Measurements from ENCODE around the gene TMEM259.

TMEM259 gene

GRCh38 chr19:1054102-1055027, 33.4 kb upstream of the TMEM259 start:
- H3K4me3 ChIP-seq (ENCODE audit: low read depth, low read length): no peak overlapping the region
- H3K4me1 ChIP-seq (ENCODE audit: control insufficient read depth, insufficient read depth, low read length): no peaks in the 10 kb centered on the region; the same call in 1 of the 2 replicates
- H3K36me3 ChIP-seq (ENCODE audit: control insufficient read depth, insufficient read depth, low read length): peaks cover 35% of the 10 kb centered on the region
- H3K27me3 ChIP-seq (ENCODE audit: control insufficient read depth, insufficient read depth, low read length): no peaks in the 10 kb centered on the region
- no peak overlapping the region for H3K27ac ChIP-seq (ENCODE audit: low read depth, low read length)
- H3K9ac ChIP-seq (ENCODE audit: low read length): no peak overlapping the region
- H3K9me3 ChIP-seq (ENCODE audit: control insufficient read depth, insufficient read depth, low read depth, low read length): peaks cover 32% of the 10 kb centered on the region; the same call in 1 of the 2 replicates

GRCh38 chr19:1053176-1054101, 32.5 kb upstream of the TMEM259 start:
- peaks cover 27% of the 10 kb centered on the region; the same call in 1 of the 2 replicates for H3K9me3 ChIP-seq (ENCODE audit: control insufficient read depth, insufficient read depth, low read depth, low read length)
- no peak overlapping the region for H3K9ac ChIP-seq (ENCODE audit: low read length)
- no peaks in the 10 kb centered on the region for H3K27me3 ChIP-seq (ENCODE audit: control insufficient read depth, insufficient read depth, low read length)
- H3K4me3 ChIP-seq (ENCODE audit: low read depth, low read length): no peak overlapping the region
- peaks cover 30% of the 10 kb centered on the region for H3K36me3 ChIP-seq (ENCODE audit: control insufficient read depth, insufficient read depth, low read length)
- H3K27ac ChIP-seq (ENCODE audit: low read depth, low read length): no peak overlapping the region
- no peaks in the 10 kb centered on the region; the same call in 1 of the 2 replicates for H3K4me1 ChIP-seq (ENCODE audit: control insufficient read depth, insufficient read depth, low read length)

GRCh38 chr19:1052349-1052975, 31.5 kb upstream of the TMEM259 start:
- H3K36me3 ChIP-seq (ENCODE audit: control insufficient read depth, insufficient read depth, low read length): peaks cover 29% of the 10 kb centered on the region
- no peak overlapping the region for H3K4me3 ChIP-seq (ENCODE audit: low read depth, low read length)
- peaks cover 18% of the 10 kb centered on the region; the same call in 1 of the 2 replicates for H3K9me3 ChIP-seq (ENCODE audit: control insufficient read depth, insufficient read depth, low read depth, low read length)
- H3K9ac ChIP-seq (ENCODE audit: low read length): no peak overlapping the region
- no peaks in the 10 kb centered on the region for H3K27me3 ChIP-seq (ENCODE audit: control insufficient read depth, insufficient read depth, low read length)
- H3K27ac ChIP-seq (ENCODE audit: low read depth, low read length): no peak overlapping the region
- no peaks in the 10 kb centered on the region; the same call in 1 of the 2 replicates for H3K4me1 ChIP-seq (ENCODE audit: control insufficient read depth, insufficient read depth, low read length)

- no peaks in the 10 kb centered on the region for H3K27me3 ChIP-seq (ENCODE audit: control insufficient read depth, insufficient read depth, low read length)
- H3K9me3 ChIP-seq (ENCODE audit: control insufficient read depth, insufficient read depth, low read depth, low read length): peaks cover 11% of the 10 kb centered on the region; the same call in 1 of the 2 replicates
- H3K4me1 ChIP-seq (ENCODE audit: control insufficient read depth, insufficient read depth, low read length): no peaks in the 10 kb centered on the region; the same call in 1 of the 2 replicates
- peaks cover 29% of the 10 kb centered on the region for H3K36me3 ChIP-seq (ENCODE audit: control insufficient read depth, insufficient read depth, low read length)
- H3K4me3 ChIP-seq (ENCODE audit: low read depth, low read length): no peak overlapping the region
- no peak overlapping the region for H3K27ac ChIP-seq (ENCODE audit: low read depth, low read length)
- no peak overlapping the region for H3K9ac ChIP-seq (ENCODE audit: low read length)
These were observed 30.9 kb upstream of the TMEM259 start for GRCh38 chr19:1051791-1052190.

GRCh38 chr19:1050989-1051788, 30.3 kb upstream of the TMEM259 start:
- Histone ChIP-seq H3K27ac (ENCODE audit: low read depth, low read length) (no peak overlapping the region), H3K4me3 (ENCODE audit: low read depth, low read length) (no peak overlapping the region), H3K9ac (ENCODE audit: low read length) (no peak overlapping the region), H3K4me1 (ENCODE audit: control insufficient read depth, insufficient read depth, low read length) (no peaks in the 10 kb centered on the region; the same call in 1 of the 2 replicates), H3K36me3 (ENCODE audit: control insufficient read depth, insufficient read depth, low read length) (peaks cover 24% of the 10 kb centered on the region), H3K27me3 (ENCODE audit: control insufficient read depth, insufficient read depth, low read length) (no peaks in the 10 kb centered on the region), H3K9me3 (ENCODE audit: control insufficient read depth, insufficient read depth, low read depth, low read length) (peaks cover 5% of the 10 kb centered on the region; the same call in 1 of the 2 replicates)

GRCh38 chr19:1049800-1050199, 28.9 kb upstream of the TMEM259 start:
- H3K27me3 ChIP-seq (ENCODE audit: control insufficient read depth, insufficient read depth, low read length): no peaks in the 10 kb centered on the region
- no peaks in the 10 kb centered on the region for H3K9me3 ChIP-seq (ENCODE audit: control insufficient read depth, insufficient read depth, low read depth, low read length)
- H3K4me3 ChIP-seq (ENCODE audit: low read depth, low read length): no peak overlapping the region
- no peak overlapping the region for H3K9ac ChIP-seq (ENCODE audit: low read length)
- H3K4me1 ChIP-seq (ENCODE audit: control insufficient read depth, insufficient read depth, low read length): peaks cover 2% of the 10 kb centered on the region; the same call in 1 of the 2 replicates
- H3K27ac ChIP-seq (ENCODE audit: low read depth, low read length): no peak overlapping the region
- peaks cover 15% of the 10 kb centered on the region; the same call in 1 of the 2 replicates for H3K36me3 ChIP-seq (ENCODE audit: control insufficient read depth, insufficient read depth, low read length)

- H3K36me3 ChIP-seq (ENCODE audit: control insufficient read depth, insufficient read depth, low read length): peaks cover 8% of the 10 kb centered on the region; the same call in 1 of the 2 replicates
These were observed 28.2 kb upstream of the TMEM259 start for GRCh38 chr19:1049106-1049505.

GRCh38 chr19:1047696-1048147, 26.8 kb upstream of the TMEM259 start:
- Histone ChIP-seq H3K9me3 (ENCODE audit: control insufficient read depth, insufficient read depth, low read depth, low read length) (no peaks in the 10 kb centered on the region), H3K27me3 (ENCODE audit: control insufficient read depth, insufficient read depth, low read length) (no peaks in the 10 kb centered on the region)

More at GRCh38 chr19:1049106-1049505, 28.2 kb upstream of the TMEM259 start:
- no peaks in the 10 kb centered on the region for H3K9me3 ChIP-seq (ENCODE audit: control insufficient read depth, insufficient read depth, low read depth, low read length)
- no peaks in the 10 kb centered on the region for H3K27me3 ChIP-seq (ENCODE audit: control insufficient read depth, insufficient read depth, low read length)
- H3K27ac ChIP-seq (ENCODE audit: low read depth, low read length): no peak overlapping the region
- H3K9ac ChIP-seq (ENCODE audit: low read length): no peak overlapping the region
- H3K4me1 ChIP-seq (ENCODE audit: control insufficient read depth, insufficient read depth, low read length): peaks cover 3% of the 10 kb centered on the region; the same call in 1 of the 2 replicates
- H3K4me3 ChIP-seq (ENCODE audit: low read depth, low read length): no peak overlapping the region

GRCh38 chr19:1046836-1047695, 26.1 kb upstream of the TMEM259 start:
- Histone ChIP-seq H3K9ac (ENCODE audit: low read length) (no peak overlapping the region), H3K4me3 (ENCODE audit: low read depth, low read length) (no peak overlapping the region), H3K27me3 (ENCODE audit: control insufficient read depth, insufficient read depth, low read length) (no peaks in the 10 kb centered on the region), H3K36me3 (ENCODE audit: control insufficient read depth, insufficient read depth, low read length) (0 out of 2 replicates have a peak, but pooled peaks cover 4% of the 10 kb centered on the region), H3K27ac (ENCODE audit: low read depth, low read length) (no peak overlapping the region), H3K9me3 (ENCODE audit: control insufficient read depth, insufficient read depth, low read depth, low read length) (no peaks in the 10 kb centered on the region), H3K4me1 (ENCODE audit: control insufficient read depth, insufficient read depth, low read length) (peaks cover 3% of the 10 kb centered on the region; the same call in 1 of the 2 replicates)

More at GRCh38 chr19:1047696-1048147, 26.8 kb upstream of the TMEM259 start:
- Histone ChIP-seq H3K4me3 (ENCODE audit: low read depth, low read length) (no peak overlapping the region), H3K27ac (ENCODE audit: low read depth, low read length) (no peak overlapping the region), H3K36me3 (ENCODE audit: control insufficient read depth, insufficient read depth, low read length) (0 out of 2 replicates have a peak, but pooled peaks cover 4% of the 10 kb centered on the region), H3K9ac (ENCODE audit: low read length) (no peak overlapping the region), H3K4me1 (ENCODE audit: control insufficient read depth, insufficient read depth, low read length) (peaks cover 3% of the 10 kb centered on the region; the same call in 1 of the 2 replicates)
